22Rv1 (cell line): ENCODE results near the gene CAPG.

Source experiments
- CTCF ChIP-seq: fragments of 450-650 bp; IDR thresholded peaks from 2 replicates; pipeline ENCODE4 v1.5.1; 2017; ENCODE audit warnings: mild to moderate bottlenecking
- ZFX ChIP-seq: fragments of 450-650 bp; IDR thresholded peaks from 2 replicates; pipeline ENCODE4 v1.6.1; 2017; ENCODE audit warnings: antibody characterized with exemption, borderline replicate concordance

GRCh38 chr2:85355521-85355920, 54.6 kb downstream of the CAPG start:
- no peak for TF ChIP-seq CTCF
- no peak for TF ChIP-seq ZFX
